GM21619 (cell line): ENCODE measurements around the gene TCP11L2.

Experiments used
- ATAC-seq: cut with Tn5 transposase; IDR thresholded peaks from one replicate; pipeline ENCODE4 v1.9.1; 2021; ENCODE audit not compliant: unreplicated experiment

TCP11L2 gene

GRCh38 chr12:106387848-106388377, 85.4 kb downstream of the TCP11L2 start:
- no peak for ATAC-seq

DNA sequence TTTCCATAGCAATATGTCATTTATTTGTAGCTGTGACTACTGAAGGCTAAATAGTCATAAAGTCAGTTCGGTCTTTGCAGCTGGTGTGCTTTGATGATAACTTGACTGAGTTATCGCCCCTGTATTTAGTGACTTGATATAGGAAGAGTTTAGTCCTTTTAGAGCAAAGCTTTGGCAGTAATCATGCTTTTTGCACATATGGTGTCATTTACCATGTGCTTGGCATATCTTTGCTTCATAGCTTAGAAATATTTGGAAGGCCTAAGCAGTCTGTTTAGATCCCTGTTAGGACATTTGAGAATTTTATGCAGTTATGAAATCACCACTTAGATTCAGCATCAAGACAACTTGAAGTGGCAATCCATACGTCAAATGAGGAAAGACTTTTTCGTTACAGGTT, 86.6 kb downstream of the TCP11L2 start:
- no peak for ATAC-seq

- no peak for ATAC-seq
Observed at GRCh38 chr12:106392759-106393158, 90.2 kb downstream of the TCP11L2 start.
